SH-SY5Y (cell line): ENCODE results near the gene LRCH1.

ENCODE experiments used
- GATA2 ChIP-seq: IDR thresholded peaks from 2 replicates; pipeline ENCODE4 v1.6.1; 2011; ENCODE audit warnings: mild to moderate bottlenecking, low read depth, low read length
- GATA3 ChIP-seq: IDR thresholded peaks from 2 replicates; pipeline ENCODE4 v1.6.1; 2011; ENCODE audit warnings: low read depth, mild to moderate bottlenecking, low read length, moderate library complexity

DNA sequence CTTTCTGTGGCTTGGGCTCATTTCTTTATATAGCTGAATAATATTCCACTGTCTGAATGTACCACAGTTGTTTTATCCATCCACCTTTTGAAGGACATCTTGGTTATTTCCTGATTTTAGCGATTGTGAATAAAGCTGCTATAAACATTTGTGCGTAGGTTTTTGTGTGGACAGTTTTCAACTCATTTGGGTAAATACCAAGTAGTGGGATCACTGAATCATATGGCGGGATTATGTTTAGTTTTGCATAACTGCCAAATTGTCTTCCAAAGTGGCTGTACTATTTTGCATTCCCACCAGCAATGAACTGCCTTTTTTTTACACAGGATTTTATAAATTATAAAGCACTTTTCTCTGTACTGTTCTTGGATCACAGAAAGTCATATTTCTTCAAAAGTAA is 13.7 kb upstream of the LRCH1 start:
- TF ChIP-seq GATA2 = no peak
- no peak for TF ChIP-seq GATA3
